ENCODE measurements around the gene FOCAD.

FOCAD gene

DNA sequence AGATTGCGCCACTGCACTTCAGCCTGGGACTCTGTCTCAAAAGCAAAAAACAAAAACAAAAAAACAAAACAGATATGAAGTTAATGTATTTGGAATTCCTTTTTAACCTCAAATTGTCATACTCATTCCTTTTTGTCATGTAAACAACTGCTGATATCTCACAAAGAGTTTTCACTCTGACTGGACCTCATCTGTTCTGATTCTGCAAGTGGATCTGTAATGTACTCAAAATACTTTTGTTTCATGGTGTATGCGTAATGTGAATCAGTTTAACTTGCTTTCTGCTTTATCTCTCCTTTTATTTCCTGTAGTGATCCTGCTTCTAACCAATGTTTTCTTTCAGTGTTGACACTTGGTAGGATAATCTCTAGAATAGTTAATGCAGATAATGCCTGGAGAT is 106.7 kb downstream of the FOCAD start:
- POLR2A ChIA-PET, result no interaction called here

DNA sequence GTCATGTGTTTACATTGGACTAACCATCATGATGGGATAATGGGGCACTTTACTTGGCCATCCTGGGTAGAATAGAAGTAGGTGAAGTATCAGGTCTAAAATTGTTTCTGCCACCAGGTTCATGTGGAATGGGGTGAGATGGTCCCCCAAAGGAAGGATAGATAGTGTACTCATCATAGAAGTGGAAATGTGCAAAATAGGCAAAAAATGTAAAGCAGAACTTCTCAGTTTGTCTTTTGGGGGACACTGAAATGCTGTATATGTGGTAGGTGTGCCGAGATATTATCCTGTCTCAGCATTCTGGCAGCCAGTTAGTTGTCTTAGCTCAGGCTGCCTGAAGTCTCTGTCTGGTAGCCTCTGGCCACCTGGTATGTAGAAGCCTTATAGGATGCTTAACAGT is 107.6 kb downstream of the FOCAD start:
- no peak overlapping the region for H3K27ac ChIP-seq (ENCODE audit: extremely low read depth, low read depth, low read length)
- CTCF ChIA-PET, result no interaction called here
- POLR2A ChIA-PET, result no interaction called here

More for the DNA sequence above, 106.7 kb downstream of the FOCAD start:
- Histone ChIP-seq H3K36me3 (ENCODE audit: control insufficient read depth in 2 of 2, insufficient read depth in 1 of 2, low read length in 2 of 2) (peaks cover 0 to 13% of the 10 kb centered on the region in 2 experiments; a peak in 1 of 3 replicates), H3K4me3 (ENCODE audit: low read depth, low read length) (no peak overlapping the region), H3K4me1 (ENCODE audit: control insufficient read depth, insufficient read depth, low read length) (peaks cover 6% of the 10 kb centered on the region; the same call in 1 of the 2 replicates), H3K9me3 (ENCODE audit: control insufficient read depth, insufficient read depth, low read depth, low read length) (no peaks in the 10 kb centered on the region), H3K27ac (ENCODE audit: extremely low read depth, low read depth, low read length) (no peak overlapping the region)
- TF ChIP-seq ZXDB (tag by site-specific recombination; IDR thresholded peaks at IDR 0.05) (no peak), KLF7 (tag by site-specific recombination; IDR thresholded peaks at IDR 0.05; ENCODE audit: borderline replicate concordance) (no peak), ZNF140 (tag by site-specific recombination; IDR thresholded peaks at IDR 0.05) (no peak), ZNF560 (tag by site-specific recombination; IDR thresholded peaks at IDR 0.05; ENCODE audit: borderline replicate concordance) (no peak), ZNF624 (tag by site-specific recombination; IDR thresholded peaks at IDR 0.05) (no peak), MEIS1 (CRISPR knock-in tag; IDR thresholded peaks at IDR 0.05; ENCODE audit: borderline replicate concordance) (no peak), GLIS2 (tag by site-specific recombination; IDR thresholded peaks at IDR 0.05) (no peak), ZNF654 (tag by site-specific recombination; IDR thresholded peaks at IDR 0.05; ENCODE audit: low read depth) (no peak), HOXA7 (CRISPR knock-in tag; IDR thresholded peaks at IDR 0.05; ENCODE audit: borderline replicate concordance) (no peak), FEZF1 (tag by site-specific recombination; IDR thresholded peaks at IDR 0.05) (no peak), ZNF660 (tag by site-specific recombination; IDR thresholded peaks at IDR 0.05) (no peak), REPIN1 (tag by site-specific recombination; IDR thresholded peaks at IDR 0.05; ENCODE audit: low read depth) (no peak), BCL11B (tag by site-specific recombination; IDR thresholded peaks at IDR 0.05; ENCODE audit: low read depth) (no peak), ZNF600 (tag by site-specific recombination; IDR thresholded peaks at IDR 0.05) (no peak), ZBTB20 (tag by site-specific recombination; IDR thresholded peaks at IDR 0.05) (no peak)
- TF ChIP-seq, protein P1, sequence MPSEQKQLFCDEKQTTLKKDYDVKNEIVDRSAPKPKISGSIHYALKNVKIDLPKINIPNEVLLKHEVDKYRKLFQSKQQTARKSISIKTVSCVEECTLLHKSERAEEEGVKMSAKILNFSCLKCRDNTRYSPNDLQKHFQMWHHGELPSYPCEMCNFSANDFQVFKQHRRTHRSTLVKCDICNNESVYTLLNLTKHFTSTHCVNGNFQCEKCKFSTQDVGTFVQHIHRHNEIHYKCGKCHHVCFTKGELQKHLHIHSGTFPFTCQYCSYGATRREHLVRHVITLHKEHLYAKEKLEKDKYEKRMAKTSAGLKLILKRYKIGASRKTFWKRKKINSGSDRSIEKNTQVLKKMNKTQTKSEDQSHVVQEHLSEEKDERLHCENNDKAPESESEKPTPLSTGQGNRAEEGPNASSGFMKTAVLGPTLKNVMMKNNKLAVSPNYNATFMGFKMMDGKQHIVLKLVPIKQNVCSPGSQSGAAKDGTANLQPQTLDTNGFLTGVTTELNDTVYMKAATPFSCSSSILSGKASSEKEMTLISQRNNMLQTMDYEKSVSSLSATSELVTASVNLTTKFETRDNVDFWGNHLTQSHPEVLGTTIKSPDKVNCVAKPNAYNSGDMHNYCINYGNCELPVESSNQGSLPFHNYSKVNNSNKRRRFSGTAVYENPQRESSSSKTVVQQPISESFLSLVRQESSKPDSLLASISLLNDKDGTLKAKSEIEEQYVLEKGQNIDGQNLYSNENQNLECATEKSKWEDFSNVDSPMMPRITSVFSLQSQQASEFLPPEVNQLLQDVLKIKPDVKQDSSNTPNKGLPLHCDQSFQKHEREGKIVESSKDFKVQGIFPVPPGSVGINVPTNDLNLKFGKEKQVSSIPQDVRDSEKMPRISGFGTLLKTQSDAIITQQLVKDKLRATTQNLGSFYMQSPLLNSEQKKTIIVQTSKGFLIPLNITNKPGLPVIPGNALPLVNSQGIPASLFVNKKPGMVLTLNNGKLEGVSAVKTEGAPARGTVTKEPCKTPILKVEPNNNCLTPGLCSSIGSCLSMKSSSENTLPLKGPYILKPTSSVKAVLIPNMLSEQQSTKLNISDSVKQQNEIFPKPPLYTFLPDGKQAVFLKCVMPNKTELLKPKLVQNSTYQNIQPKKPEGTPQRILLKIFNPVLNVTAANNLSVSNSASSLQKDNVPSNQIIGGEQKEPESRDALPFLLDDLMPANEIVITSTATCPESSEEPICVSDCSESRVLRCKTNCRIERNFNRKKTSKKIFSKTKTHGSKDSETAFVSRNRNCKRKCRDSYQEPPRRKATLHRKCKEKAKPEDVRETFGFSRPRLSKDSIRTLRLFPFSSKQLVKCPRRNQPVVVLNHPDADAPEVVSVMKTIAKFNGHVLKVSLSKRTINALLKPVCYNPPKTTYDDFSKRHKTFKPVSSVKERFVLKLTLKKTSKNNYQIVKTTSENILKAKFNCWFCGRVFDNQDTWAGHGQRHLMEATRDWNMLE (tag by site-specific recombination; conservative IDR thresholded peaks at IDR 0.05; ENCODE audit: low read depth), result no peak
- TF ChIP-seq, protein P2, sequence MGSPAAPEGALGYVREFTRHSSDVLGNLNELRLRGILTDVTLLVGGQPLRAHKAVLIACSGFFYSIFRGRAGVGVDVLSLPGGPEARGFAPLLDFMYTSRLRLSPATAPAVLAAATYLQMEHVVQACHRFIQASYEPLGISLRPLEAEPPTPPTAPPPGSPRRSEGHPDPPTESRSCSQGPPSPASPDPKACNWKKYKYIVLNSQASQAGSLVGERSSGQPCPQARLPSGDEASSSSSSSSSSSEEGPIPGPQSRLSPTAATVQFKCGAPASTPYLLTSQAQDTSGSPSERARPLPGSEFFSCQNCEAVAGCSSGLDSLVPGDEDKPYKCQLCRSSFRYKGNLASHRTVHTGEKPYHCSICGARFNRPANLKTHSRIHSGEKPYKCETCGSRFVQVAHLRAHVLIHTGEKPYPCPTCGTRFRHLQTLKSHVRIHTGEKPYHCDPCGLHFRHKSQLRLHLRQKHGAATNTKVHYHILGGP (tag by site-specific recombination; IDR thresholded peaks at IDR 0.05), result no peak
- TF ChIP-seq, protein P3, sequence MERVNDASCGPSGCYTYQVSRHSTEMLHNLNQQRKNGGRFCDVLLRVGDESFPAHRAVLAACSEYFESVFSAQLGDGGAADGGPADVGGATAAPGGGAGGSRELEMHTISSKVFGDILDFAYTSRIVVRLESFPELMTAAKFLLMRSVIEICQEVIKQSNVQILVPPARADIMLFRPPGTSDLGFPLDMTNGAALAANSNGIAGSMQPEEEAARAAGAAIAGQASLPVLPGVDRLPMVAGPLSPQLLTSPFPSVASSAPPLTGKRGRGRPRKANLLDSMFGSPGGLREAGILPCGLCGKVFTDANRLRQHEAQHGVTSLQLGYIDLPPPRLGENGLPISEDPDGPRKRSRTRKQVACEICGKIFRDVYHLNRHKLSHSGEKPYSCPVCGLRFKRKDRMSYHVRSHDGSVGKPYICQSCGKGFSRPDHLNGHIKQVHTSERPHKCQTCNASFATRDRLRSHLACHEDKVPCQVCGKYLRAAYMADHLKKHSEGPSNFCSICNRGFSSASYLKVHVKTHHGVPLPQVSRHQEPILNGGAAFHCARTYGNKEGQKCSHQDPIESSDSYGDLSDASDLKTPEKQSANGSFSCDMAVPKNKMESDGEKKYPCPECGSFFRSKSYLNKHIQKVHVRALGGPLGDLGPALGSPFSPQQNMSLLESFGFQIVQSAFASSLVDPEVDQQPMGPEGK (tag by site-specific recombination; IDR thresholded peaks at IDR 0.05), result no peak
- CTCF ChIA-PET, result no interaction called here

More for the DNA sequence above, 107.6 kb downstream of the FOCAD start:
- Histone ChIP-seq H3K4me1 (ENCODE audit: control insufficient read depth, insufficient read depth, low read length) (peaks cover 4% of the 10 kb centered on the region; the same call in 1 of the 2 replicates), H3K36me3 (ENCODE audit: control insufficient read depth in 2 of 2, insufficient read depth in 1 of 2, low read length in 2 of 2) (peaks cover 0 to 13% of the 10 kb centered on the region in 2 experiments; a peak in 1 of 3 replicates), H3K9me3 (ENCODE audit: control insufficient read depth, insufficient read depth, low read depth, low read length) (no peaks in the 10 kb centered on the region), H3K4me3 (ENCODE audit: low read depth, low read length) (no peak overlapping the region)
- TF ChIP-seq ZNF24 (tag by site-specific recombination; IDR thresholded peaks at IDR 0.05), result no peak
- TF ChIP-seq ZNF548 (tag by site-specific recombination; IDR thresholded peaks at IDR 0.05), result no peak
- TF ChIP-seq ZNF837 (tag by site-specific recombination; IDR thresholded peaks at IDR 0.05), result no peak
- TF ChIP-seq, protein P4, sequence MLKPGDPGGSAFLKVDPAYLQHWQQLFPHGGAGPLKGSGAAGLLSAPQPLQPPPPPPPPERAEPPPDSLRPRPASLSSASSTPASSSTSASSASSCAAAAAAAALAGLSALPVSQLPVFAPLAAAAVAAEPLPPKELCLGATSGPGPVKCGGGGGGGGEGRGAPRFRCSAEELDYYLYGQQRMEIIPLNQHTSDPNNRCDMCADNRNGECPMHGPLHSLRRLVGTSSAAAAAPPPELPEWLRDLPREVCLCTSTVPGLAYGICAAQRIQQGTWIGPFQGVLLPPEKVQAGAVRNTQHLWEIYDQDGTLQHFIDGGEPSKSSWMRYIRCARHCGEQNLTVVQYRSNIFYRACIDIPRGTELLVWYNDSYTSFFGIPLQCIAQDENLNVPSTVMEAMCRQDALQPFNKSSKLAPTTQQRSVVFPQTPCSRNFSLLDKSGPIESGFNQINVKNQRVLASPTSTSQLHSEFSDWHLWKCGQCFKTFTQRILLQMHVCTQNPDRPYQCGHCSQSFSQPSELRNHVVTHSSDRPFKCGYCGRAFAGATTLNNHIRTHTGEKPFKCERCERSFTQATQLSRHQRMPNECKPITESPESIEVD (tag by site-specific recombination; IDR thresholded peaks at IDR 0.05), result no peak
- TF ChIP-seq ZNF157 (tag by site-specific recombination; IDR thresholded peaks at IDR 0.05), result no peak
- no peak for TF ChIP-seq ZFP69B (tag by site-specific recombination; IDR thresholded peaks at IDR 0.05)
- no peak for TF ChIP-seq ZNF274 (IDR thresholded peaks at IDR 0.05; ENCODE audit: low read length)
- no peak for TF ChIP-seq ZNF274 (tag by site-specific recombination; IDR thresholded peaks at IDR 0.05; ENCODE audit: borderline replicate concordance)

All from HEK293 (cell line).